NCI-H2107 treated with DMSO at 0.1 percent for 48 hours (cell line): ENCODE measurements around the gene MIGA2.

ENCODE experiments used
- DNase-seq: peaks from one replicate; lab custom pipeline; 2025; ENCODE audit not compliant: unreplicated experiment; lab: John Stamatoyannopoulos, UW

Gene MIGA2

DNA sequence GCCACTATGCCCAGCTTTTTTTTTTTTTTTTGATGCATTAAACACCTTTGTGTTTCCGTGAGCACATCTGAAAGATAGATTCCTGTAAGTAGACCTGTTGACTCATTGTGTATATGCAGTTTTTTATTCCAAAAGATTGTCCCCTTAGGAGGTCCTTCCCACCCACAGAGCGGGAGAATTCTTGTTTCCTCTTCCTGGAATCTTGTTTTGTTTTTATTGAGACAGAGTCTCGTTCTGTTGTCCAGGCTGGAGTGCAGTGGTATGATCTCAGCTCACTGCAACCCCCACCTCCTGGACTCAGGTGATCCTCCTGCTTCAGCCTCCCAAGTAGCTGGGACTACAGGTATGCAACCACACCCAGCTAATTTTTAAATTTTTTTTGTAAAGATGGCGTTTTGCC lies 82.4 kb downstream of the MIGA2 start:
- DNase-seq = no peak

DNA sequence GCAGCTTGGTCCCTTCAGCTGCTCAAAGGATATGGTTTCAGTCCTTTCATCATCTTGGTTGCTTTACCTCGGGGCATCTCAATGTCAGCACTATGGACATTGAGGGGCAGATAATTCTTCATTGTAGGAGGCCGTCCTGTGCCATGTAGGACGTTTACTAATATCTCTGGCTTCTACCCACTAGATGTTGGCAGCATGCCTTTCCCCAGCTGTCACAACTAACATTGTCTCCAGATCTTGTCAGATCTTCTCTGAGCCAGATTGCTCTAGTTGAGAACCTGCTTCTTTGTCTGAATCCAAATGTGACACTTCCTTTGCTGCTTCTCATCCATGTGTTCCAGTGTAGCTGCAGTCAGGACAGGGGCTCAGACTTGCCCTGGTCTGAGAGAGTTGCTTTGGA lies 85.1 kb downstream of the MIGA2 start:
- no peak for DNase-seq
